Endothelial cell of umbilical vein (primary cell): ENCODE results near the gene CLCN3. TPM values are rescaled to one million over a fixed set of nuclear protein-coding genes. Genes with fewer than 3 reads are reported as not detected.

Source experiments
- BruUV-seq: library from RNA; stranded (reverse); fragments of 400-500 nt; replicated peaks from 2 replicates; lab custom pipeline; 2021; lab: Mats Ljungman, UMichigan
- CTCF ChIA-PET: fragments of 300-600, 350-600 bp; sonication (Branson Sonifier 250); formaldehyde crosslinking; loops from one replicate; lab custom pipeline; 2021; ENCODE audit warnings: antibody characterized with exemption, inconsistent platforms; lab: Charles Lee
- POLR2A ChIA-PET: fragments of 300-600, 350-600 bp; sonication (Branson Sonifier 250); formaldehyde crosslinking; loops from one replicate; lab custom pipeline; 2021; ENCODE audit warnings: antibody characterized with exemption, inconsistent platforms; lab: Charles Lee
- DNase-seq: peaks from one replicate; pipeline ENCODE4 v3.0.0-alpha.2; 2011; ENCODE audit warnings: low read depth, low spot score
- FAIRE-seq: peaks from 2 replicates; lab custom pipeline; 2011; peaks lifted over from hg19 to GRCh38; lab: Jason Lieb, UNC
- H2AFZ ChIP-seq: 2 replicates; pipeline ENCODE4 v1.6.0; 2012; ENCODE audit warnings: low read depth, low read length, control low read depth, inconsistent platforms
- H3K27ac ChIP-seq: 2 replicates; pipeline ENCODE4 v1.5.1; 2011; ENCODE audit warnings: low read depth, mild to moderate bottlenecking, control low read depth, low read length, moderate library complexity; ENCODE audit not compliant: insufficient read depth
- H3K27me3 ChIP-seq, 2 experiments: 2 replicates each; pipeline versions ENCODE4 v1.6.0 to v1.6.1; 2011; ENCODE audit warnings: low read length in 2 of 2, mixed read lengths in 1 of 2; ENCODE audit not compliant: control insufficient read depth in 2 of 2, insufficient read depth in 2 of 2
- H3K36me3 ChIP-seq, 2 experiments: 2 replicates in 1 of 2; 3 replicates in 1 of 2; pipeline ENCODE4 v1.5.1; 2011; ENCODE audit warnings: low read length in 2 of 2, mild to moderate bottlenecking in 1 of 2, moderate library complexity in 1 of 2; ENCODE audit not compliant: control insufficient read depth in 2 of 2, insufficient read depth in 2 of 2; ENCODE audit errors: extremely low read depth in 1 of 2
- H3K4me1 ChIP-seq: 3 replicates; pipeline ENCODE4 v1.5.1; 2011; ENCODE audit warnings: mild to moderate bottlenecking, low read length; ENCODE audit not compliant: control insufficient read depth, insufficient read depth; ENCODE audit errors: extremely low read depth
- H3K4me2 ChIP-seq: 2 replicates; pipeline ENCODE4 v1.6.1; 2011; ENCODE audit warnings: low read length, control low read depth, mixed read lengths; ENCODE audit not compliant: insufficient read depth
- H3K4me3 ChIP-seq, 3 experiments: fragments of 200-600 bp in 1 of 3; sonication (generic), shearing (Covaris generic) in 1 of 3; replicated peaks in 1 of 3; 2 replicates each; pipeline ENCODE4 v1.5.1; 2011 to 2016; ENCODE audit warnings: control low read depth in 3 of 3, low read length in 3 of 3, mild to moderate bottlenecking in 2 of 3, inconsistent platforms in 1 of 3, low read depth in 1 of 3, moderate library complexity in 1 of 3; ENCODE audit not compliant: insufficient read depth in 1 of 3
- H3K79me2 ChIP-seq: 2 replicates; pipeline ENCODE4 v1.6.0; 2012; ENCODE audit warnings: low read length, inconsistent platforms; ENCODE audit not compliant: control insufficient read depth, insufficient read depth
- H3K9ac ChIP-seq: replicated peaks from 2 replicates; pipeline ENCODE3; 2011; ENCODE audit warnings: low read length, control low read depth; ENCODE audit not compliant: insufficient read depth; ENCODE audit errors: extremely low read depth
- H3K9me1 ChIP-seq: replicated peaks from 3 replicates; pipeline ENCODE4 v1.6.0; 2011; ENCODE audit warnings: mild to moderate bottlenecking, low read length; ENCODE audit not compliant: control insufficient read depth, insufficient read depth; ENCODE audit errors: extremely low read depth
- H3K9me3 ChIP-seq: replicated peaks from 2 replicates; pipeline ENCODE4 v1.5.1; 2012; ENCODE audit warnings: low read length, inconsistent platforms; ENCODE audit not compliant: control insufficient read depth, insufficient read depth
- H4K20me1 ChIP-seq: replicated peaks from 2 replicates; pipeline ENCODE3; 2011; ENCODE audit warnings: mild to moderate bottlenecking, low read length; ENCODE audit not compliant: control insufficient read depth, insufficient read depth; ENCODE audit errors: extremely low read depth
- CTCF ChIP-seq, 2 donors: IDR thresholded peaks; 1 replicate in 1 of 2; 2 replicates in 1 of 2; pipeline ENCODE4 v1.5.1; 2011; ENCODE audit warnings: low read length in 2 of 2, mild to moderate bottlenecking in 2 of 2, moderate library complexity in 2 of 2, control low read depth in 1 of 2, inconsistent platforms in 1 of 2, low read depth in 1 of 2; ENCODE audit not compliant: insufficient read depth in 1 of 2; ENCODE audit errors: extremely low read depth in 1 of 2
- EZH2 ChIP-seq: IDR thresholded peaks from 2 replicates; pipeline ENCODE4 v1.6.1; 2012; ENCODE audit warnings: borderline replicate concordance, low read depth, mild to moderate bottlenecking, moderate library complexity, low read length, inconsistent platforms; ENCODE audit not compliant: severe bottlenecking
- FOS ChIP-seq: IDR thresholded peaks from 2 replicates; pipeline ENCODE4 v1.6.1; 2011; ENCODE audit warnings: mild to moderate bottlenecking, low read length, moderate library complexity, borderline replicate concordance; ENCODE audit not compliant: insufficient read depth
- GATA2 ChIP-seq: IDR thresholded peaks from 2 replicates; pipeline ENCODE4 v1.7.0; 2011; ENCODE audit warnings: low read depth, mild to moderate bottlenecking, moderate library complexity, mixed read lengths, low read length; ENCODE audit not compliant: insufficient read length, insufficient read depth
- JUN ChIP-seq: IDR thresholded peaks from 2 replicates; pipeline ENCODE4 v1.6.1; 2011; ENCODE audit warnings: borderline replicate concordance, low read depth; ENCODE audit not compliant: insufficient read length, insufficient read depth
- MAX ChIP-seq: IDR thresholded peaks from 2 replicates; pipeline ENCODE4 v1.6.1; 2011; ENCODE audit not compliant: insufficient read depth, insufficient read length
- MYC ChIP-seq: IDR thresholded peaks from one replicate; pipeline ENCODE4 v1.6.1; 2011; ENCODE audit warnings: mild to moderate bottlenecking, low read depth, low read length
- POLR2A ChIP-seq: IDR thresholded peaks from 2 replicates; pipeline ENCODE4 v1.6.1; 2012; ENCODE audit warnings: low read depth, mild to moderate bottlenecking, control low read depth, low read length
- POLR2AphosphoS5 ChIP-seq: IDR thresholded peaks from 2 replicates; pipeline ENCODE4 v1.6.1; 2012; ENCODE audit warnings: low read depth, mild to moderate bottlenecking, control low read depth, low read length, moderate library complexity; ENCODE audit not compliant: insufficient read depth
- dilution Hi-C: fragments of 300-500 bp; cut with MboI; formaldehyde crosslinking; loops from one replicate; pipeline ENCODE4 v1.15.0; 2019; ENCODE audit warnings: low sequenced_read_pairs; ENCODE audit not compliant: extremely low pct_ligation_motif_present
- intact Hi-C: fragments of 100-400 bp; cut with micrococcal nuclease; formaldehyde crosslinking; loops from one replicate; pipeline ENCODE4 v1.10.0; 2022
- polyA plus RNA-seq, 4 experiments: library from polyadenylated mRNA; depleted of rRNA in 3 of 4; stranded (reverse) in 3 of 4; unstranded in 1 of 4; fragments of >200 nt; gene quantifications; 2 replicates each; pipeline versions ENCODE4 v1.2.1 to v1.2.3, GENCODE V29; 2011 to 2012; ENCODE audit warnings: missing spikeins in 1 of 4
- total RNA-seq: library from RNA; stranded (reverse); gene quantifications from 2 replicates; pipeline ENCODE4 v1.2.3, GENCODE V29; 2021

The CLCN3 gene
- total and polyA plus RNA-seq, 2 donors (not counting 3 experiments of a cell fraction or from before 2014, with no cell fraction given) = 16.5 to 51.4 TPM

DNA sequence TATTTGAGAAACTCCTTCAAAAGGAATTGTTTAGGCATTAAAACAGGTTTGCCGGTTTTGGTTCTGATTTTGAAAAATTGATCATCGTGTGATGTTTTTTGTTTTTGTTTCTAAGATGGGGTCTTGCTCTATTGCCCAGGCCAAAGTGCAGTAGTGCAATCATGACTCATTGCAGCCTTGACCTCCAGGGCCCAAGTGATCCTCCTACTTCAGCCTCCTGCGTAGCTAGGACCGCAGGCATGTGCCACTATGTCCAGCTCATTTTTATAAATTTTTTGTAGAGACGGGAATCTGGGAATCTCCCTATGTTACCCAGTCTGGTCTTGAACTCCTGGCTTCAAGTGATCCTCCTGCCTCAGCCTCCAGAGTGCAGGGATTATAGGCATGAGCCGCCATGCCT, 35.0 kb downstream of the CLCN3 start:
- intact Hi-C loops (no loop called here), dilution Hi-C loops (no loop called here)
- Histone ChIP-seq H3K9ac (no peak overlapping the region), H3K4me2 (no peak overlapping the region), H3K9me1 (no peaks in the 10 kb centered on the region), H3K36me3 (no peaks in the 10 kb centered on the region), H3K27me3 (no peaks in the 10 kb centered on the region), H3K9me3 (no peaks in the 10 kb centered on the region), H3K27ac (no peak overlapping the region), H2AFZ (no peak overlapping the region), H3K4me3 (no peak overlapping the region), H3K4me1 (peaks cover 10% of the 10 kb centered on the region), H3K79me2 (peaks cover 20% of the 10 kb centered on the region), H4K20me1 (no peaks in the 10 kb centered on the region)
- no TSS peak for BruUV-seq
- TF ChIP-seq POLR2A (no peak), MYC (no peak), FOS (no peak), GATA2 (no peak), POLR2AphosphoS5 (no peak), JUN (no peak), CTCF (IDR thresholded peaks at IDR 0.05; ENCODE audit: extremely low read depth in 1 of 2, insufficient read depth in 1 of 2, low read depth in 1 of 2, low read length in 2 of 2) (no peak), MAX (no peak), EZH2 (no peak)
- POLR2A ChIA-PET = no interaction called here
- FAIRE-seq (no peak), DNase-seq (no peak)
- CTCF ChIA-PET = interaction anchor here (1.3 kb wide), 1 partner anchor 42 kb away, joined by 4 read pairs; no protein-coding TSS in a partner anchor
